NB4 (cell line): ENCODE results near the gene KCNJ4.
"Not testable (repeated sequence)": the region's sequence is repeated elsewhere in the genome, so short reads cannot be mapped to it uniquely, and the experiment has no call there.

ENCODE experiments used
- CTCF ChIP-seq: IDR thresholded peaks from one replicate; pipeline ENCODE4 v1.5.1; 2012; ENCODE audit warnings: low read depth, low read length
- MAX ChIP-seq: IDR thresholded peaks from 2 replicates; pipeline ENCODE4 v1.6.1; 2011; ENCODE audit warnings: low read depth, low read length
- MYC ChIP-seq: IDR thresholded peaks from 2 replicates; pipeline ENCODE4 v1.6.1; 2011; ENCODE audit warnings: low read depth, low read length
- POLR2A ChIP-seq: IDR thresholded peaks from 2 replicates; pipeline ENCODE4 v1.6.1; 2011; ENCODE audit warnings: mild to moderate bottlenecking; ENCODE audit not compliant: insufficient read length; ENCODE audit errors: extremely low read depth

GRCh38 chr22:38386918-38387317 lies 68.1 kb downstream of the KCNJ4 start:
- TF ChIP-seq CTCF, POLR2A, MAX, MYC: not testable (repeated sequence)
